ENCODE data around the gene CEP95.
A peak's percentile ranks its signal among the peaks of the same experiment; 100 is the strongest.

CEP95 gene

GRCh38 chr17:64527914-64528313 lies 21.1 kb downstream of the CEP95 start:
- DNase-seq = no peak

DNA sequence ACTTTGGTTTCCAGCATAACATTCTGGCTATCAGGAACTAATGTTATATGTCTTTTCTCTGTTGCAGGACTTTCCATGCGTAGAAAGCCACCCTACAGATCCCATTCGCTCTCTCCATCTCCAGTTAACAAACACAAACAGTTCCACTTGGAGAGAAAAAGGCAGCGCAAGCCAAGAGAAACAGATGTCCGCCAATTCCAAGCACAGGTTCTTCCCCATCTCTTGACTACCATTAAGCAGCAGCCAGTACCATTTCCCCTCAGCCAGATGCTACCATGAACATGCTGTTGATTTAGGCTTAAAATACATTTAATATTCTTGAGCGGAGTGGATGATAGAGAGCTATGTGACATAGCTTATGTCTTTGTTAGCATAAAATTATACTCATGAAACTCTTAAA lies 22.4 kb downstream of the CEP95 start:
- no peak for DNase-seq

GRCh38 chr17:64531955-64532371 lies 25.2 kb downstream of the CEP95 start:
- DNase-seq = no peak

DNA sequence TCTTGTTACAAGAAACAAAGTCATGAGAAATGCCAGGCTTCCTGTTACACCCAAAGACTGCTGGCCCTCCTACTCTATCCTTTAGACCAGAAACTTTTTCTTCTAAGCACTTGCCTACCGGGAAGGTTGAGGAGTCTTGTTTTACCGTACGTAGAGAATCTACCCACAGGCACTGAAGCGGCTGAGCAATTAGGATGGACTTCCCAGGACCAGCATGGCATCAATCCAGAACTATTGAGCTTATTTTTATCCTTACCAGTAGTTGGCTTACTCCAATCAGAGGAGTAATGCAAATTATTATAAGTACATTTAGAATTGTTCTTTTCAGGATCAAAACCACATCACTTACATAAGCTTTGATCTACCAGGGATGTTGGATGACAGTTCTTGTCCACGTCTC lies 25.6 kb downstream of the CEP95 start:
- DNase-seq = no peak

- DNase-seq = no peak
These were observed 27.0 kb downstream of the CEP95 start for GRCh38 chr17:64533784-64534183.

GRCh38 chr17:64534187-64534586 lies 27.4 kb downstream of the CEP95 start:
- DNase-seq = peak; percentile 12

DNA sequence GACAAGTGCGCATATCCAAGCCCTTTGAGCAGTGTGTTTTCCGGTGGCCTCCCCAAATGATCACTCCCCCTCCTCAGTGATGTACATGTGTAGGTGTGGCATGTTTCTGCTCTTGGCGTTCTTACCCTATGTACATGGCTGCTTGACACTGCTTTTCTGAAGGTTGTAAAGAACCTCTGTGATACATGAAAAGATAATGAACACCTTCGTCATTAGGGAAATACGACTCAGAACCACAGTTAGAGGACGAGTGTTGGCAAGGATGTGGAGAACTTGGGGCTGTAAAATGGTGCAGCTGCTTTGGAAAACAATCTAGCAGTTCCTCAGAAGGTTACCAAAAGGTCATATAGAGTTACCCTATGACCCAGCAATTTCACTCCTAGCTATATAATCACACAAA lies 28.6 kb downstream of the CEP95 start:
- DNase-seq = no peak

DNA sequence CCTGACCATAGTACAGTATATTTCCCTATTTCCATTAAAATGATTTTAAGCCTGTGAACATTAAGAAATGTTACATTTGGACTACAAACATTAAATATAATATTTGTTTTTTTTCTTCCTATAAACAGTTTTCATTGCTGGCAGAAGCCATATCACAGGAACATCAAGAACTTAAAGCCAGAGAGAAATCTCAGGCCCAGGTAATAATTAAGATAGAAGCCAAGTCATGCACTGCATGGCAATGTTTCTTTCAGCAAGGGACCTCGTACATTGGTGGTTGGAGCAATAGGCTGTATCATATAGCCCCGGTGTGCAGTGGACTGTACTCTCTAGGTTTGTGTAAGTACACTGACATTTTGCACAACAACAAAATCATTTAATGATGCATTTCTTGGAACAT lies 30.1 kb downstream of the CEP95 start:
- no peak for DNase-seq

GRCh38 chr17:64537488-64537887 lies 30.7 kb downstream of the CEP95 start:
- DNase-seq = no peak

DNA sequence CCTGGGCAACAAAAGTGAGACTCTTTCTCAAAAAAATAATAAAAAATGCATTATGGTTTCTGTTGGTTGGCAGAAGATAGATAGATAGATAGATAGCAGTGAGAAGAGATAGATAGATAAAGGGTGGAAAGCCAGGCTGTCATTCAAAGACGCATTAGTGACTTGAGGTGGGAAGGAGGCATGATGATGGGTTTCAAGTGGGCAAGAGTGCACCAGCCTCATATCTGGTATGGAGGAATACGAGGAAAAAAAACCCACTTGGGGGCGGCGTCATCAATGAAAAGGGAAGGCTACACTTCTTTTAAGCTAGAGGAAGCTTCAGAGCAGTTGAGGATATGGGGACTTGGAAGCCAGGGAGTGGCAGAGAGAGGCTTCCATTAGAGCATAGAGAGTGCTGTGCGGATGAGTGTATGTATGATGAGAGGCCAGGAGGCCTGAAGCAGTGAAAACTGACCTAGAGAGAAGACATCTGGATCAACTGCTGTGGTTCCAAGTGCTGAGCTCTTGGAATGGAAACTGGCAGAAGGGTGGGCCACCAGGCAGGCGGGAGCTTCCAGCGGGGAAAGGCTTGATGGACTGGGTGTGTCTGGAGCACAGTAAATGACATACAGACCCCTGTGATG lies 31.8 kb downstream of the CEP95 start:
- DNase-seq = no peak

GRCh38 chr17:64540118-64540776 lies 33.5 kb downstream of the CEP95 start:
- DNase-seq = no peak

GRCh38 chr17:64544742-64545141 lies 38.0 kb downstream of the CEP95 start:
- no peak for DNase-seq

DNA sequence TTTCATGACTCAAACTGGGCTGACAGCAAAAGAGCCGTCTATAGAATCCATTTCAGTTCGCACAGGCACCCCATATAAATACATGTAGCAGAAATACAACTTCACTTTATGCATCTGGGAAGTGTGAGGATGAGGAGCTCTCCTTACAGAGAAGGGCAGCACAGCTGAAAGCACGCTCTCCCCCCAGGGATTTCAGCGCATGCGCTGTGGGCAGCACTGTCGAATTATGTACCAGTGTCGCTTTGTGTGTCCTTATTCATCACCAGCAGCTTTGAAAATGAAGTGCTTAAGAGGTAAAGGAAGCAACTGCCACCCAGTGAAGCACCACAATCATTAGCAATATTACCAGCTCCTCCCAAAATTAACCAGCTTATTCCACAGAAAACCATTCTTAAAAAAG lies 39.9 kb downstream of the CEP95 start:
- no peak for DNase-seq

GRCh38 chr17:64547319-64547718 lies 40.5 kb downstream of the CEP95 start:
- DNase-seq = no peak

GRCh38 chr17:64551461-64551860 lies 44.7 kb downstream of the CEP95 start:
- no peak for DNase-seq

GRCh38 chr17:64554028-64554637 lies 47.4 kb downstream of the CEP95 start:
- DNase-seq = no peak

DNA sequence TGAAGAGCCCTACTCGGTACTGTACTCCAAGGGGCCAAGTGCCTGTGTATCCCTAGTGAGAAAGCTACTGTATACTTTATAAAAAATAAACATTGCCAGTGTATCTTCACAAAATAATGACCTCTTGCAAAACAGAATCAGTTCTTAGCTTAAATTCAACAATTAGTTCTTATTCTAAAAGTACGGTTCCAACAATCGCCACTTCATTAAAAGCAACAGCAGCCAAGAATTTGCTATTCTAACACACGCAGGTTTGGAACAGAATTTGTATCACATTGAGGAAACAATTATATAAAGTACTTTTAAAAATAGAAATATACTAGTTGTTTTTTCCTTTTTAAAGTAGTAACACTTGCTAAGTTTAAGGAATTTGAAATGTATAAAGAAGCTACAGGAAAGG lies 48.5 kb downstream of the CEP95 start:
- no peak for DNase-seq

DNA sequence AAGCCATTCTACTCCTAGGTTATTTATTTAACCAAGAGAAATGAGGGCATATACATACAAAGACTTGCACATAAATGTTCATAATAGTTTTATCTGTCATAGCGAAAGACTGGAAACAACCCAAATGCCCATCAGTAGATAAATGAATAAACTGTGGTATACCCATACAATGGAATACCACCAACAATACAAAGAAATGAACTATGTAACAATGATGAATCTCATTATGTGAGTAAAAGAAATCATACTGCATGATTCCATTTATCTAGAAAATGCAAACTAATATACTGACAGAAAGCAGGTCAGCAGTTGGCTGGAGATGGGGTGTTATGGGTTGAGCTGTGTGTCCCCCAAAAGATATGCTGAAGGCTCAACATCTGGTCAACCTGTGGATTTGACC lies 57.3 kb downstream of the CEP95 start:
- peak; percentile 17 for DNase-seq

DNA sequence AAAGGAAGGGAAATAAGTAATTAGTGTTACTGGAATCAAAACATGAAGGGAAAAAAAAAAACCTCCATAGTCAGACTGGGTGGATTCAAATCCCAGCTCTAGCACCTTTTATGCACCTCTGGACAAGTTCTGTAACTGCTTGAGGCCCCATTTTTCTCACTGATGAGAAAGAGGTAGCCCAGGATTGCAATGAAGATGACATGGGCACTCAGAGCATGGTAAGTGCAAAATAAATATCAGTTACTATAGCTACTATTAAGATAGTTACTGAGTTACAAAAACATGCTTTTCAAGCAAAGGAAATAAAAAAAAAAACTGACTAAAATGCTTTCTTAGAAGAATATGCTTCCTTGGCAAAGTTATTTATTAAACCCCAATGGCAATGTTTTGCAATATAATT lies 58.8 kb downstream of the CEP95 start:
- no peak for DNase-seq

- no peak for DNase-seq
These were observed 65.0 kb downstream of the CEP95 start for GRCh38 chr17:64571746-64572145.

DNA sequence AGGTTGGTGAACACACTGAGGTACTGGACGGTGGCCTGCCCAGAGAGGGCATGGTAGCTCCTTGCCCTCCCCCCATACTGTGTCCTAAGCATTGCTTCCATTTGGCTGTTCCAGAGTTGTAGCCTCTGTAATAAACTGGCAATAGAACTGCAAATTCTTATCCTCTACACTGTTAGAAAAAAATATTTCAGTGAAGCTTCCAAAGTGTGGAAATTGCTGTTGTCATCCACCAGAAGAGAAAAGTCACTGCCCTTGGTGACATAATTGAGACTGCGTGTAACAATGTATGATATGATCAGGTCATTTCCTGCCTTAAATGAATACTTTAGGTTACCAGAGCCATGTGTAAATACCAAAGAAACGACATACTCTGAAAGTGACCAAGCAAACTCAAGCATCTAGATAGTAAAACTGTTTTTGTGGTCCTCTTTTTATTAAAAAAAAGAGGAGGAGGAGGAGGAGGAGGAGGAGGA lies 65.9 kb downstream of the CEP95 start:
- DNase-seq = peak; percentile 82

- DNase-seq = peak; percentile 77
These were observed 66.4 kb downstream of the CEP95 start for GRCh38 chr17:64573214-64573613.

- DNase-seq = no peak
These were observed 67.9 kb downstream of the CEP95 start for GRCh38 chr17:64574646-64575045.

GRCh38 chr17:64575431-64575830 lies 68.7 kb downstream of the CEP95 start:
- no peak for DNase-seq

Data from activated CD4-positive, alpha-beta T cell treated with anti-CD3 and anti-CD28 coated beads, Interleukin-10, Interleukin-2, amounts not matched to agents 100 ng/mL and 50 ng/mL, durations not matched to agents 16 hours and 8 hours (primary cell).